Urinary bladder (tissue), 4 donors: ENCODE measurements around the gene ARHGAP12. TPM values are rescaled to one million over a fixed set of nuclear protein-coding genes. Genes with fewer than 3 reads are reported as not detected.

Source experiments
- DNase-seq: peaks from one replicate; pipeline ENCODE4 v3.0.0-alpha.2; 2015; ENCODE audit errors: extremely low spot score
- H3K27ac ChIP-seq: one replicate; pipeline ENCODE4 v1.5.1; 2013; ENCODE audit warnings: low read depth, mild to moderate bottlenecking, moderate library complexity
- H3K36me3 ChIP-seq: one replicate; pipeline ENCODE4 v1.6.1; 2013; ENCODE audit warnings: mild to moderate bottlenecking, moderate library complexity; ENCODE audit not compliant: insufficient read depth
- H3K4me1 ChIP-seq: one replicate; pipeline ENCODE4 v1.6.1; 2013; ENCODE audit warnings: mild to moderate bottlenecking, moderate library complexity; ENCODE audit not compliant: insufficient read depth
- H3K4me3 ChIP-seq: one replicate; pipeline ENCODE4 v1.5.1; 2013; ENCODE audit warnings: low read depth, low read length
- WGBS: extraction: QIAGEN DNeasy Blood & Tissue Kit; methylation state at CpG from one replicate; pipeline ENCODE4 v1.1.7; 2013; 5-methylcytosine and 5-hydroxymethylcytosine counted together
- polyA plus RNA-seq: library from polyadenylated mRNA; stranded (reverse); fragments of 200-250 nt; gene quantifications from one replicate; pipeline ENCODE4 v1.2.3, GENCODE V29; 2013
- total RNA-seq: library from RNA; depleted of rRNA; stranded (reverse); fragments of >200 nt; gene quantifications from one replicate; pipeline ENCODE4 v1.2.3, GENCODE V29; 2014
- donor health status: healthy with polysubstance abuse.
- donor health status: healthy.

The ARHGAP12 gene
- total and polyA plus RNA-seq, 2 donors: 12.8 to 92.4 TPM

- 96% methylated on average over 4 of the region's 4 CpGs for WGBS
- no peak overlapping the region for H3K27ac ChIP-seq
These were observed 105.3 kb downstream of the ARHGAP12 start for GRCh38 chr10:31823358-31823757.

GRCh38 chr10:31822616-31823318 lies 105.9 kb downstream of the ARHGAP12 start:
- WGBS: 80% methylated on average over 8 of the region's 8 CpGs
- DNase-seq: no peak
- H3K4me3 ChIP-seq: no peak overlapping the region
- H3K27ac ChIP-seq: peak overlapping the region; percentile 59
- H3K36me3 ChIP-seq: no peaks in the 10 kb centered on the region
- no peaks in the 10 kb centered on the region for H3K4me1 ChIP-seq

More at GRCh38 chr10:31823358-31823757, 105.3 kb downstream of the ARHGAP12 start:
- H3K4me1 ChIP-seq: no peaks in the 10 kb centered on the region
- DNase-seq: no peak
- no peak overlapping the region for H3K4me3 ChIP-seq
- no peaks in the 10 kb centered on the region for H3K36me3 ChIP-seq

- Histone ChIP-seq H3K36me3 (no peaks in the 10 kb centered on the region), H3K27ac (no peak overlapping the region), H3K4me3 (no peak overlapping the region), H3K4me1 (no peaks in the 10 kb centered on the region)
- no peak for DNase-seq
- WGBS: 69% methylated on average over 4 of the region's 4 CpGs
These were observed 106.5 kb downstream of the ARHGAP12 start for GRCh38 chr10:31822150-31822549.

GRCh38 chr10:31820778-31821369 lies 107.8 kb downstream of the ARHGAP12 start:
- no peak overlapping the region for H3K27ac ChIP-seq
- H3K4me3 ChIP-seq: no peak overlapping the region
- H3K4me1 ChIP-seq: no peaks in the 10 kb centered on the region
- no peak for DNase-seq
- H3K36me3 ChIP-seq: no peaks in the 10 kb centered on the region
- WGBS: 77% methylated on average over 3 of the region's 3 CpGs

- no peak overlapping the region for H3K27ac ChIP-seq
- no peaks in the 10 kb centered on the region for H3K4me1 ChIP-seq
- no peak overlapping the region for H3K4me3 ChIP-seq
- no peak for DNase-seq
- H3K36me3 ChIP-seq: no peaks in the 10 kb centered on the region
These were observed 108.5 kb downstream of the ARHGAP12 start for GRCh38 chr10:31820096-31820495.

GRCh38 chr10:31819391-31819820 lies 109.2 kb downstream of the ARHGAP12 start:
- WGBS: 65% methylated on average over 3 of the region's 3 CpGs
- H3K4me3 ChIP-seq: no peak overlapping the region
- H3K36me3 ChIP-seq: no peaks in the 10 kb centered on the region
- DNase-seq: no peak
- no peak overlapping the region for H3K27ac ChIP-seq
- no peaks in the 10 kb centered on the region for H3K4me1 ChIP-seq

GRCh38 chr10:31816318-31816717 lies 112.3 kb downstream of the ARHGAP12 start:
- 51% methylated on average over 2 of the region's 2 CpGs for WGBS

GRCh38 chr10:31808258-31809218 lies 120.1 kb downstream of the ARHGAP12 start:
- Histone ChIP-seq H3K4me3 (no peak overlapping the region), H3K4me1 (no peaks in the 10 kb centered on the region), H3K27ac (peak overlapping the region; percentile 0), H3K36me3 (no peaks in the 10 kb centered on the region)
- 45% methylated on average over 6 of the region's 6 CpGs for WGBS
- peak; percentile 66 for DNase-seq

More at GRCh38 chr10:31816318-31816717, 112.3 kb downstream of the ARHGAP12 start:
- Histone ChIP-seq H3K4me1 (no peaks in the 10 kb centered on the region), H3K36me3 (peaks cover 2% of the 10 kb centered on the region), H3K4me3 (no peak overlapping the region), H3K27ac (no peak overlapping the region)
- DNase-seq: no peak

GRCh38 chr10:31804352-31804810 lies 124.2 kb downstream of the ARHGAP12 start:
- Histone ChIP-seq H3K36me3 (no peaks in the 10 kb centered on the region), H3K27ac (no peak overlapping the region), H3K4me1 (no peaks in the 10 kb centered on the region), H3K4me3 (no peak overlapping the region)
- DNase-seq: no peak
- 74% methylated on average over 7 of the region's 7 CpGs for WGBS

GRCh38 chr10:31803606-31804351 lies 124.9 kb downstream of the ARHGAP12 start:
- no peak for DNase-seq
- no peak overlapping the region for H3K27ac ChIP-seq
- no peaks in the 10 kb centered on the region for H3K36me3 ChIP-seq
- 74% methylated on average over 8 of the region's 8 CpGs for WGBS
- H3K4me3 ChIP-seq: no peak overlapping the region
- H3K4me1 ChIP-seq: no peaks in the 10 kb centered on the region

- no peak for DNase-seq
- H3K4me1 ChIP-seq: no peaks in the 10 kb centered on the region
- no peak overlapping the region for H3K4me3 ChIP-seq
- H3K36me3 ChIP-seq: no peaks in the 10 kb centered on the region
- whole genome bisulfite sequencing: 96% methylated on average over 2 of the region's 2 CpGs
- no peak overlapping the region for H3K27ac ChIP-seq
These were observed 129.4 kb downstream of the ARHGAP12 start for GRCh38 chr10:31799181-31799580.

- WGBS: 97% methylated on average over 1 of the region's 1 CpG
- no peak for DNase-seq
- Histone ChIP-seq H3K4me1 (no peaks in the 10 kb centered on the region), H3K27ac (no peak overlapping the region), H3K4me3 (no peak overlapping the region), H3K36me3 (no peaks in the 10 kb centered on the region)
These were observed 135.9 kb downstream of the ARHGAP12 start for GRCh38 chr10:31792745-31793144.

GRCh38 chr10:31789555-31789954 lies 139.1 kb downstream of the ARHGAP12 start:
- no peak overlapping the region for H3K27ac ChIP-seq
- H3K36me3 ChIP-seq: no peaks in the 10 kb centered on the region
- no peak for DNase-seq
- no peaks in the 10 kb centered on the region for H3K4me1 ChIP-seq
- H3K4me3 ChIP-seq: no peak overlapping the region
- 81% methylated on average over 1 of the region's 1 CpG for WGBS
